Measurements from ENCODE around the gene AHRR. TPM values are rescaled to one million over a fixed set of nuclear protein-coding genes. Genes with fewer than 3 reads are reported as not detected.

AHRR gene
- polyA plus RNA-seq, 3 donors, result 0.15 TPM; not detected in 1

GRCh38 chr5:360257-361027 lies 38.9 kb downstream of the AHRR start:
- no peak overlapping the region for H2AFZ ChIP-seq (ENCODE audit: insufficient read depth, low read depth, low read length, poor library complexity, severe bottlenecking)
- no peaks in the 10 kb centered on the region for H3K79me2 ChIP-seq (ENCODE audit: insufficient read depth, low read length)
- no peaks in the 10 kb centered on the region for H3K36me3 Mint-ChIP-seq
- no peak overlapping the region for H3K4me2 ChIP-seq (replicated peaks; ENCODE audit: extremely low read depth, low read length, poor library complexity, severe bottlenecking)
- peak overlapping the region; percentile 65 to 97 (median 79) for H3K27ac Mint-ChIP-seq
- peak overlapping the region in 1 of 2 donors; percentile 64 for H3K4me3 Mint-ChIP-seq
- no peaks in the 10 kb centered on the region for H3K9me3 ChIP-seq (replicated peaks in 1 of 2; ENCODE audit: control insufficient read depth in 1 of 2, insufficient read depth in 1 of 2, low read length in 2 of 2)
- H3K9me3 Mint-ChIP-seq, result peaks cover 0 to 19% (median 8%) of the 10 kb centered on the region in 7 donors
- peak overlapping the region; percentile 66 to 82 for H3K27ac ChIP-seq (ENCODE audit: low read depth in 1 of 2, low read length in 2 of 2)
- TF ChIP-seq CTCF (IDR thresholded peaks at IDR 0.05), result no peak
- H3K27me3 Mint-ChIP-seq (ENCODE audit: low read depth in 3 of 3), result peaks cover 2 to 7% (median 4%) of the 10 kb centered on the region in 3 donors
- peaks cover 14 to 26% of the 10 kb centered on the region in 2 donors for H3K4me1 ChIP-seq (ENCODE audit: control insufficient read depth in 1 of 2, insufficient read depth in 2 of 2, low read length in 2 of 2)
- no peaks in the 10 kb centered on the region for H3K27me3 ChIP-seq (ENCODE audit: control insufficient read depth in 2 of 2, insufficient read depth in 2 of 2, low read length in 2 of 2)
- 72% methylated on average over 8 of the region's 14 CpGs for WGBS (ENCODE audit: insufficient coverage)
- no peak overlapping the region for H3K4me3 ChIP-seq (replicated peaks in 1 of 3; ENCODE audit: low read depth in 2 of 3, low read length in 3 of 3)
- H3K4me1 Mint-ChIP-seq, result peaks cover 9% of the 10 kb centered on the region
- no peaks in the 10 kb centered on the region for H4K20me1 ChIP-seq (ENCODE audit: insufficient read depth, low read length)
- intact Hi-C loops (cut with micrococcal nuclease), result no loop called here
- H3K9ac ChIP-seq (ENCODE audit: insufficient read depth, low read length, poor library complexity, severe bottlenecking), result peak overlapping the region; percentile 27
- H3K36me3 ChIP-seq (replicated peaks in 1 of 2; ENCODE audit: control insufficient read depth in 1 of 2, insufficient read depth in 2 of 2, low read length in 2 of 2), result no peaks in the 10 kb centered on the region
- peak; percentile 42 to 87 (median 70) for DNase-seq

GRCh38 chr5:362189-362588 lies 40.7 kb downstream of the AHRR start:
- no peaks in the 10 kb centered on the region for H3K36me3 Mint-ChIP-seq
- H3K27me3 Mint-ChIP-seq (ENCODE audit: low read depth in 3 of 3), result peaks cover 3 to 8% (median 4%) of the 10 kb centered on the region in 3 donors
- Histone ChIP-seq H3K4me2 (replicated peaks; ENCODE audit: extremely low read depth, low read length, poor library complexity, severe bottlenecking) (no peak overlapping the region), H3K79me2 (ENCODE audit: insufficient read depth, low read length) (no peaks in the 10 kb centered on the region), H4K20me1 (ENCODE audit: insufficient read depth, low read length) (no peaks in the 10 kb centered on the region), H3K9ac (ENCODE audit: insufficient read depth, low read length, poor library complexity, severe bottlenecking) (no peak overlapping the region), H3K4me1 (ENCODE audit: control insufficient read depth in 1 of 2, insufficient read depth in 2 of 2, low read length in 2 of 2) (peaks cover 14 to 26% of the 10 kb centered on the region in 2 donors), H3K9me3 (replicated peaks in 1 of 2; ENCODE audit: control insufficient read depth in 1 of 2, insufficient read depth in 1 of 2, low read length in 2 of 2) (no peaks in the 10 kb centered on the region), H3K27me3 (ENCODE audit: control insufficient read depth in 2 of 2, insufficient read depth in 2 of 2, low read length in 2 of 2) (no peaks in the 10 kb centered on the region), H3K27ac (ENCODE audit: low read depth in 1 of 2, low read length in 2 of 2) (no peak overlapping the region), H3K36me3 (replicated peaks in 1 of 2; ENCODE audit: control insufficient read depth in 1 of 2, insufficient read depth in 2 of 2, low read length in 2 of 2) (no peaks in the 10 kb centered on the region), H3K4me3 (replicated peaks in 1 of 3; ENCODE audit: low read depth in 2 of 3, low read length in 3 of 3) (no peak overlapping the region), H2AFZ (ENCODE audit: insufficient read depth, low read depth, low read length, poor library complexity, severe bottlenecking) (no peak overlapping the region)
- 100% methylated on average over 2 of the region's 4 CpGs for WGBS (ENCODE audit: insufficient coverage)
- intact Hi-C loops (cut with micrococcal nuclease), result no loop called here
- DNase-seq, result no peak
- H3K4me1 Mint-ChIP-seq, result peaks cover 9% of the 10 kb centered on the region
- TF ChIP-seq CTCF (IDR thresholded peaks at IDR 0.05), result no peak
- H3K9me3 Mint-ChIP-seq, result peaks cover 0 to 19% (median 8%) of the 10 kb centered on the region in 7 donors
- no peak overlapping the region for H3K4me3 Mint-ChIP-seq
- peak overlapping the region in 1 of 7 donors; percentile 97 for H3K27ac Mint-ChIP-seq
